H1 (cell line): ENCODE measurements around the gene CCL7. TPM values are rescaled to one million over a fixed set of nuclear protein-coding genes. Genes with fewer than 3 reads are reported as not detected.

Experiments
- CTCF ChIA-PET: fragments of 300-600 bp; sonication (Branson Sonifier 250); formaldehyde crosslinking; loops from one replicate; lab custom pipeline; 2021; ENCODE audit not compliant: partially characterized antibody; lab: Charles Lee
- POLR2A ChIA-PET: fragments of 300-600 bp; sonication (Branson Sonifier 250); formaldehyde crosslinking; loops from one replicate; lab custom pipeline; 2021; ENCODE audit warnings: inconsistent platforms; ENCODE audit not compliant: partially characterized antibody; lab: Charles Lee
- DNase-seq, 2 experiments: peaks; one replicate each; pipeline versions ENCODE4 v3.0.0 to v3.0.0-alpha.2; 2010 to 2022; ENCODE audit warnings: low spot score in 2 of 2, low read depth in 1 of 2, mixed read lengths in 1 of 2
- FAIRE-seq: peaks from 2 replicates; lab custom pipeline; 2011; peaks lifted over from hg19 to GRCh38; lab: Jason Lieb, UNC
- H2AFZ ChIP-seq: 2 replicates; pipeline ENCODE4 v1.8.1; 2012; ENCODE audit warnings: low read length, inconsistent platforms
- H2AK5ac ChIP-seq: 2 replicates; pipeline ENCODE4 v1.6.1; 2013; ENCODE audit warnings: low read depth, low read length
- H2BK120ac ChIP-seq: replicated peaks from 2 replicates; pipeline ENCODE3; 2013; ENCODE audit warnings: low read depth, low read length, inconsistent platforms
- H2BK12ac ChIP-seq: 2 replicates; pipeline ENCODE4 v1.6.1; 2013; ENCODE audit warnings: low read depth, low read length
- H2BK15ac ChIP-seq: 2 replicates; pipeline ENCODE4 v1.6.1; 2013; ENCODE audit warnings: low read length
- H2BK20ac ChIP-seq: 2 replicates; pipeline ENCODE4 v1.6.1; 2013; ENCODE audit warnings: low read length
- H2BK5ac ChIP-seq: 2 replicates; pipeline ENCODE4 v1.6.1; 2013; ENCODE audit warnings: low read depth, low read length
- H3K14ac ChIP-seq: 2 replicates; pipeline ENCODE4 v1.6.1; 2013; ENCODE audit warnings: inconsistent platforms; ENCODE audit not compliant: insufficient read length
- H3K18ac ChIP-seq: 2 replicates; pipeline ENCODE4 v1.6.1; 2013; ENCODE audit warnings: low read length; ENCODE audit errors: extremely low read depth
- H3K23ac ChIP-seq: 2 replicates; pipeline ENCODE4 v1.6.1; 2013; ENCODE audit warnings: inconsistent platforms; ENCODE audit not compliant: insufficient read length
- H3K23me2 ChIP-seq: 2 replicates; pipeline ENCODE4 v1.6.1; 2013; ENCODE audit warnings: low read depth, low read length
- H3K27ac ChIP-seq: 2 replicates; pipeline ENCODE4 v1.6.1; 2011; ENCODE audit warnings: low read depth, low read length, inconsistent platforms
- H3K27me3 ChIP-seq, 4 experiments: replicated peaks in 1 of 4; 1 replicate in 1 of 4; 2 replicates in 3 of 4; pipeline versions ENCODE4 v1.6.1 to v1.8.1; 2011 to 2013; ENCODE audit warnings: low read length in 3 of 4, mild to moderate bottlenecking in 3 of 4, inconsistent platforms in 2 of 4, mixed read lengths in 2 of 4, moderate library complexity in 1 of 4; ENCODE audit not compliant: control insufficient read depth in 3 of 4, insufficient read depth in 3 of 4; ENCODE audit errors: extremely low read depth in 1 of 4
- H3K36me3 ChIP-seq, 4 experiments: 2 replicates each; pipeline versions ENCODE4 v1.6.1 to v1.8.1; 2011 to 2013; ENCODE audit warnings: mild to moderate bottlenecking in 4 of 4, low read length in 3 of 4, moderate library complexity in 2 of 4, control low read depth in 1 of 4, inconsistent platforms in 1 of 4; ENCODE audit not compliant: insufficient read depth in 4 of 4, control insufficient read depth in 2 of 4
- H3K4ac ChIP-seq: replicated peaks from 2 replicates; pipeline ENCODE3; 2013; ENCODE audit warnings: low read length, low read depth, mixed read lengths, inconsistent platforms; ENCODE audit not compliant: insufficient read length
- H3K4me1 ChIP-seq, 4 experiments: replicated peaks in 1 of 4; 1 replicate in 1 of 4; 2 replicates in 3 of 4; pipeline versions ENCODE4 v1.6.1 to v1.8.1; 2011 to 2013; ENCODE audit warnings: low read length in 3 of 4, inconsistent platforms in 2 of 4, mixed read lengths in 1 of 4; ENCODE audit not compliant: insufficient read depth in 4 of 4, control insufficient read depth in 3 of 4
- H3K4me2 ChIP-seq, 2 experiments: 2 replicates each; pipeline versions ENCODE4 v1.6.1 to v1.8.1; 2011 to 2013; ENCODE audit warnings: low read depth in 2 of 2, low read length in 2 of 2, control low read depth in 1 of 2, inconsistent platforms in 1 of 2, mild to moderate bottlenecking in 1 of 2; ENCODE audit not compliant: insufficient read depth in 1 of 2
- H3K4me3 ChIP-seq, 4 experiments: fragments of 200-600, 300-600 bp in 1 of 4; sonication (generic), shearing (Covaris generic), sonication (Bioruptor Twin) in 1 of 4; 2 replicates each; pipeline versions ENCODE4 v1.5.1 to v1.8.1; 2011 to 2016; ENCODE audit warnings: low read length in 4 of 4, low read depth in 3 of 4, control low read depth in 2 of 4, inconsistent platforms in 2 of 4, mild to moderate bottlenecking in 2 of 4, mixed read lengths in 1 of 4, moderate library complexity in 1 of 4; ENCODE audit not compliant: insufficient read depth in 2 of 4; ENCODE audit errors: extremely low read depth in 1 of 4
- H3K56ac ChIP-seq: replicated peaks from 2 replicates; pipeline ENCODE3; 2013; ENCODE audit warnings: low read depth, mild to moderate bottlenecking, mixed read lengths, low read length, inconsistent platforms; ENCODE audit not compliant: insufficient read length
- H3K79me1 ChIP-seq: 2 replicates; pipeline ENCODE4 v1.6.1; 2013; ENCODE audit warnings: low read depth, low read length, control low read depth
- H3K79me2 ChIP-seq, 2 experiments: 2 replicates each; pipeline versions ENCODE4 v1.6.1 to v1.8.1; 2012 to 2013; ENCODE audit warnings: low read length in 2 of 2, mild to moderate bottlenecking in 2 of 2, inconsistent platforms in 1 of 2; ENCODE audit not compliant: insufficient read depth in 2 of 2, control insufficient read depth in 1 of 2
- H3K9ac ChIP-seq, 4 experiments: replicated peaks in 1 of 4; 1 replicate in 1 of 4; 2 replicates in 3 of 4; pipeline versions ENCODE4 v1.6.1 to v1.8.1; 2011 to 2013; ENCODE audit warnings: low read depth in 3 of 4, low read length in 3 of 4, control low read depth in 2 of 4, mild to moderate bottlenecking in 2 of 4, moderate library complexity in 2 of 4, inconsistent platforms in 1 of 4; ENCODE audit errors: extremely low read depth in 1 of 4
- H3K9me3 ChIP-seq, 2 experiments: 2 replicates each; pipeline versions ENCODE4 v1.6.1 to v1.8.1; 2012 to 2013; ENCODE audit warnings: mild to moderate bottlenecking in 2 of 2, moderate library complexity in 2 of 2, control low read depth in 1 of 2, inconsistent platforms in 1 of 2, low read depth in 1 of 2, low read length in 1 of 2, mixed read lengths in 1 of 2; ENCODE audit not compliant: insufficient read depth in 2 of 2
- H4K20me1 ChIP-seq, 2 experiments: replicated peaks in 1 of 2; 2 replicates each; pipeline versions ENCODE3 to v1.8.1; 2011 to 2013; ENCODE audit warnings: inconsistent platforms in 2 of 2, low read length in 2 of 2, mild to moderate bottlenecking in 1 of 2; ENCODE audit not compliant: insufficient read depth in 2 of 2, control insufficient read depth in 1 of 2
- H4K5ac ChIP-seq: 2 replicates; pipeline ENCODE4 v1.6.1; 2013; ENCODE audit warnings: low read length, low read depth, mixed read lengths, inconsistent platforms; ENCODE audit not compliant: insufficient read length
- H4K8ac ChIP-seq: 2 replicates; pipeline ENCODE4 v1.8.0; 2013; ENCODE audit warnings: mild to moderate bottlenecking, moderate library complexity, low read length, inconsistent platforms; ENCODE audit not compliant: insufficient read depth; ENCODE audit errors: extremely low read depth
- H4K91ac ChIP-seq: replicated peaks from 2 replicates; pipeline ENCODE3; 2013; ENCODE audit warnings: low read length, mixed read lengths, inconsistent platforms; ENCODE audit not compliant: insufficient read length
- NRF1 ChIP-seq: IDR thresholded peaks from 2 replicates; pipeline ENCODE4 v1.6.1; 2011; ENCODE audit warnings: mild to moderate bottlenecking, low read depth, low read length, improper control_type of control experiment
- WGBS, 2 experiments: shearing (Covaris generic) in 1 of 2; methylation state at CpG; one replicate each; pipeline versions ENCODE4 v1.1.6 to v1.1.7; 2013 to 2015; ENCODE audit warnings: low lambda C conversion rate in 2 of 2, mixed read lengths in 2 of 2, inconsistent platforms in 1 of 2, low coverage in 1 of 2, missing lambda C conversion rate in 1 of 2; ENCODE audit not compliant: insufficient replicate concordance in 2 of 2, insufficient coverage in 1 of 2, insufficient read length in 1 of 2; ENCODE audit errors: extremely low coverage in 1 of 2, missing lambda C conversion rate in 1 of 2; 5-methylcytosine and 5-hydroxymethylcytosine counted together
- polyA plus RNA-seq, 7 experiments: library from polyadenylated mRNA; depleted of rRNA in 3 of 7; stranded (reverse) in 5 of 7; unstranded in 2 of 7; fragments of >200 nt in 5 of 7; fragments of 200-250 nt in 2 of 7; gene quantifications; 1 replicate in 5 of 7; 2 replicates in 1 of 7; 4 replicates in 1 of 7; pipeline versions ENCODE4 v1.2.1 to v1.2.3, GENCODE V29; 2011 to 2013; ENCODE audit warnings: missing spikeins in 2 of 7, mixed read lengths in 2 of 7
- total RNA-seq: library from RNA; stranded (reverse); fragmentation: NEBNext Ultra II Directional; extraction: Animal tissue kit (Norgen Biotek cat#: 25700); gene quantifications from 2 replicates; pipeline ENCODE4 v1.2.1, GENCODE V29; 2021

CCL7 gene
- total and polyA plus RNA-seq, 2 of the 8 experiments (the other 6 are each of a cell fraction or from before 2014, with no cell fraction given) = not detected

- WGBS, 2 experiments = 91% methylated on average over 4 of the region's 4 CpGs; no CpG with 5 or more reads in 1 of the 2 experiments
- POLR2A ChIA-PET = no interaction called here
- no peak for TF ChIP-seq NRF1
Measured at GRCh38 chr17:34313164-34313563, 43.1 kb downstream of the CCL7 start.

More at GRCh38 chr17:34313164-34313563, 43.1 kb downstream of the CCL7 start:
- Histone ChIP-seq H4K5ac (no peak overlapping the region), H3K9me3 (no peaks in the 10 kb centered on the region), H2BK12ac (no peak overlapping the region), H2AK5ac (no peak overlapping the region), H3K4me3 (no peak overlapping the region), H4K91ac (no peak overlapping the region), H3K79me2 (no peaks in the 10 kb centered on the region), H3K18ac (no peak overlapping the region), H3K9ac (no peak overlapping the region), H3K4me2 (no peak overlapping the region), H2BK5ac (no peak overlapping the region), H2BK20ac (no peak overlapping the region), H3K36me3 (no peaks in the 10 kb centered on the region), H4K8ac (no peak overlapping the region), H4K20me1 (no peaks in the 10 kb centered on the region), H3K14ac (no peak overlapping the region), H3K23ac (no peak overlapping the region), H3K4me1 (no peaks in the 10 kb centered on the region), H2BK15ac (no peak overlapping the region), H3K27ac (no peak overlapping the region), H3K79me1 (no peaks in the 10 kb centered on the region), H3K27me3 (no peaks in the 10 kb centered on the region), H2AFZ (no peak overlapping the region), H3K23me2 (no peaks in the 10 kb centered on the region), H3K4ac (no peak overlapping the region), H2BK120ac (no peak overlapping the region), H3K56ac (no peak overlapping the region)
- CTCF ChIA-PET = interaction anchor here (1.0 to 9.9 kb wide), 5 partner anchors 8 to 112 kb away, joined by 3 to 87 read pairs (median 4); partner anchors contain the start of gene CCL1
- DNase-seq (no peak), FAIRE-seq (no peak)
